ENCODE data around the gene CLEC16A. TPM values are rescaled to one million over a fixed set of nuclear protein-coding genes. Genes with fewer than 3 reads are reported as not detected.

Gene CLEC16A
- total RNA-seq, 4 donors from 2014 or later, result 20.2 to 28.8 (median 22.8) TPM

- TF ChIP-seq, protein P1, sequence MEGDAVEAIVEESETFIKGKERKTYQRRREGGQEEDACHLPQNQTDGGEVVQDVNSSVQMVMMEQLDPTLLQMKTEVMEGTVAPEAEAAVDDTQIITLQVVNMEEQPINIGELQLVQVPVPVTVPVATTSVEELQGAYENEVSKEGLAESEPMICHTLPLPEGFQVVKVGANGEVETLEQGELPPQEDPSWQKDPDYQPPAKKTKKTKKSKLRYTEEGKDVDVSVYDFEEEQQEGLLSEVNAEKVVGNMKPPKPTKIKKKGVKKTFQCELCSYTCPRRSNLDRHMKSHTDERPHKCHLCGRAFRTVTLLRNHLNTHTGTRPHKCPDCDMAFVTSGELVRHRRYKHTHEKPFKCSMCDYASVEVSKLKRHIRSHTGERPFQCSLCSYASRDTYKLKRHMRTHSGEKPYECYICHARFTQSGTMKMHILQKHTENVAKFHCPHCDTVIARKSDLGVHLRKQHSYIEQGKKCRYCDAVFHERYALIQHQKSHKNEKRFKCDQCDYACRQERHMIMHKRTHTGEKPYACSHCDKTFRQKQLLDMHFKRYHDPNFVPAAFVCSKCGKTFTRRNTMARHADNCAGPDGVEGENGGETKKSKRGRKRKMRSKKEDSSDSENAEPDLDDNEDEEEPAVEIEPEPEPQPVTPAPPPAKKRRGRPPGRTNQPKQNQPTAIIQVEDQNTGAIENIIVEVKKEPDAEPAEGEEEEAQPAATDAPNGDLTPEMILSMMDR (IDR thresholded peaks at IDR 0.05; ENCODE audit: low read depth), result no peak
These were observed 199.8 kb downstream of the CLEC16A start for GRCh38 chr16:11144122-11144521.

DNA sequence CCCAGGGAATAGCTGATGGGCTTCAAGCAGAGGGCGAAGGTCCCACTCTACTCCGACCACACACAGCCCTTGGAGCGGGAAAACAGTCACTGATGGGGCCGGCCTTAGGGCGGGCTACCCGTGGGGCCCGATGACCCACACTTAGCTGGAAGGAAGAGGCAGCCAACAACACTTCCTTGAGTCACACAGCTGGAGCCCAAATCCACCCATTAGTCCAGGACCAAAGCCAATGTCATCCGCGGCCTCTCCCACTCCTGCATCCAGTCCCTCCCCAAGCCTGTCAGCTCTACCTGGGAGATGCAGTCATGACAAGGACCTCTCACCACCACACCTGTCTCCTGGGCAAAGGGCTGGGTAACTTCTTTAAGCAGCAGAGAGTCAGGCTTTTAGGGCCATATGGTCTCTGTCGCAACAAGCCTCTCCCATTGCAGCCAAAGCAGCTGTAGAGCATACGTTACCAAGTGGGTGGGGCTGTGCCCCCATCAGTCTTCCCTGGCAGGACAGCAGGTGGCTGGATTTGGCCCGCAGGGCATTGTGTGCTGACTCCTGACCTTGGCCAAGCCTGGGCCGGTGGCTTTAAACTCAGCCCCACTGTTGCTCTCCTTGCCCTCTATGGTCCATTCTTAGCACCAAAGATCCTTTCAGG, 200.9 kb downstream of the CLEC16A start:
- TF ChIP-seq, protein P1 (IDR thresholded peaks at IDR 0.05; ENCODE audit: low read depth), result no peak

DNA sequence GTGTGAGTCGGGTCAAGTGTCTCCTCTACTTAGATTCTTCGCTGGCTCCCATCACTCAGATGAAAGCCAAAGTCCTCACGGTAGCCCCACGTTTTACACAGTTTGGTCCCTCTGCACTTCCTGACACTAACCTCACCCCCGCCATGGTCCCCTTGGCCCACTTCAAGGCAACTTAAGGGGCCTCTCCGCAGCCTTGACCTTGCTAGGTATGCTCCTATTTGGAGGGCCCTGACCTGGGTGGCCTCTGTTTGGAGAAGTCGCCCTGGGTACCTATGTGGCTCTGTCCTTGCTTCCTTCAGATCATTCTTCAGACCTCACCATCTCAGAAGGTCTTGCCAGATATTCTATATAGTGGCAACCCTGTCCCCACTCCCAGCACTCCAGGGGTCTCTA, 201.5 kb downstream of the CLEC16A start:
- TF ChIP-seq, protein P1 (IDR thresholded peaks at IDR 0.05; ENCODE audit: low read depth), result no peak

- TF ChIP-seq, protein P1 (IDR thresholded peaks at IDR 0.05; ENCODE audit: low read depth), result no peak
These were observed 202.8 kb downstream of the CLEC16A start for GRCh38 chr16:11147033-11147753.

DNA sequence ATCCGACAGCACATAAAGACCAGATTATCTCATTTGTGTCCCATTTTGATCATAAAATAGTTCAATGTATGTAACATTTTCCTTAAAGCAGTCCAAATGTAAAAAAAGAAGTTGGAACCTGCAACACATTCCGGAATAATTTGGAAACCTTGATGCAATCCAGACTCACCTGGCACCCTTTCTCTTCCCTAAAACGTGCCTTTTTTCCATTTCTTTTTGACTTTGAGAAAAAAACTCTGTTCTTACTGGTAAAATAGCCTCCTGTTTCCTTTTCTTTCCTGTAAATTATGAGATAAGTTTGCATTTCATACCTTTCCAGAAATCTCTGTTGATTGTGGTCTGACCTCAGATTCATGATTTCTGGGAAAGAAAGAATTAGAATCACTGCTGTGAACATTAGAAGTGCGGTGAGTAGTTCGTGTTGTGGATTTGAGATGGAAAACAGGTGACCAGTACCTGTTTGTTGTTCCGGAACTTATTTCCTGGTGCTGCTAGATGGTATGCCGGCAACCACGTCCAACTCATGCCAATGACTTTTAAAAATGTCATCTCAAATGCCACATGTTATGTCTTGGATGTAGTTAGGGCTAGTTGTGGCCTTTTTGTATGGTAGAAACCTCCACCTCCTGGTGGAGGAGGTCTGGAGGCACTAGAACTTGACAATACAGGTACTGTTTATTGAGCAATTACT, 203.5 kb downstream of the CLEC16A start:
- TF ChIP-seq, protein P1 (IDR thresholded peaks at IDR 0.05; ENCODE audit: low read depth), result no peak

DNA sequence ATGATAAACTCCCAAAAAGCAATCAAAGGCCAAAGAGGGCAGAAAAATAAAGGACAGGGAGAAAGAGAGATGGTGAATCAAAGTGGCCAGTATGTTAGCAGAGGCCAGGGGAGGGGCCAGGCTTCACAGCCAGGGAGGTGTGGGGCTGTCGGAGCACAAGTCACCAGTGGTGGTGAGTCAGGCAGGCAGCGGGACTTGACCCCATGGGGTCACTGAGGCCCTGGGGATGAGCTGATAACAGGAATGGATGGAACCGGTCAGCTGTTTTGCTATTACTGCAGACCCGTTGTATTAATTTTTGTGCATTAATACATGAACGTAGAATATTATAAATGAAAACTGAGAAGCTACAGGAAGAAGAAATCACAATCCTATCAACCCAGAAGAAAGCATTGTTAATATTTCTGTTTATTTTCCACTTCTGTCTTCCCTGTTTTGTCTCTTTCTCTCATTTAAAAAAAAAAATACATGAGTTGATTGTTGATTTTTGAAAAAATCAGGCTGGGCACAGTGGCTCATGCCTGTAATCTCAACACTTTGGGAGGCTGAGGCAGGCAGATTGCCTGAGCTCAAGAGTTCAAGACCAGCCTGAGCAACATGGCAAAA, 204.8 kb downstream of the CLEC16A start:
- TF ChIP-seq, protein P1 (IDR thresholded peaks at IDR 0.05; ENCODE audit: low read depth), result no peak

DNA sequence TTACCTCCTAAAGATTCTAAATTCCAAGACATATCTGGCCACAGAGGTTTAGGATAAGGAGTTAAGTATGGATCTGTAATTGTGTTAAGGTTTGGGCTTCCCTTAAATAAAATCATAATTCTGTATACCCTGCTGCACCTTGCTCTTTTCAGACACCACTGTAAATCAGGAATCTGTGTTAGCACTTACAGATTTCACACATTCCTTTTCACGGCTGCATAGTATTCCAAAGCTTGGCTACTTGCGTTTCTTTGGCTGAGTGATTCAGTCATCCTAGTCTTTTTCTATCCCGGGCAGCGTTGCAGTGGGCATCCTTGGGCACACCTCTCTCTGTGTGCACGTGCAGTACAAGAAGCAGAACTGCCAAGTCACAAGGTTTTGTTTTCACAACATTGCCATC, 205.8 kb downstream of the CLEC16A start:
- TF ChIP-seq, protein P1 (IDR thresholded peaks at IDR 0.05; ENCODE audit: low read depth), result no peak
